GM12874 (cell line): ENCODE measurements around the gene WDR6.

ENCODE experiments used
- CTCF ChIP-seq: IDR thresholded peaks from 2 replicates; pipeline ENCODE4 v1.5.1; 2011; ENCODE audit warnings: low read depth, mild to moderate bottlenecking, control low read depth, low read length, moderate library complexity; ENCODE audit not compliant: insufficient read depth

Gene WDR6

GRCh38 chr3:49004352-49005302 is 2.6 kb upstream of the WDR6 start:
- TF ChIP-seq CTCF: no peak

- TF ChIP-seq CTCF: no peak
These were observed 1.9 kb upstream of the WDR6 start for GRCh38 chr3:49005303-49005680.

- TF ChIP-seq CTCF: no peak
These were observed 1.2 kb upstream of the WDR6 start for GRCh38 chr3:49005998-49006397.

- TF ChIP-seq CTCF: no peak
These were observed 653 bp upstream of the WDR6 start for GRCh38 chr3:49006408-49007067.

- TF ChIP-seq CTCF: no peak
These were observed 759 bp downstream of the WDR6 start for GRCh38 chr3:49007771-49008528.

GRCh38 chr3:49009396-49009795 is 2.2 kb downstream of the WDR6 start:
- no peak for TF ChIP-seq CTCF

- no peak for TF ChIP-seq CTCF
These were observed 5.3 kb downstream of the WDR6 start for GRCh38 chr3:49012441-49013017.
